ENCODE results near the gene ADGRL3.

Gene ADGRL3

DNA sequence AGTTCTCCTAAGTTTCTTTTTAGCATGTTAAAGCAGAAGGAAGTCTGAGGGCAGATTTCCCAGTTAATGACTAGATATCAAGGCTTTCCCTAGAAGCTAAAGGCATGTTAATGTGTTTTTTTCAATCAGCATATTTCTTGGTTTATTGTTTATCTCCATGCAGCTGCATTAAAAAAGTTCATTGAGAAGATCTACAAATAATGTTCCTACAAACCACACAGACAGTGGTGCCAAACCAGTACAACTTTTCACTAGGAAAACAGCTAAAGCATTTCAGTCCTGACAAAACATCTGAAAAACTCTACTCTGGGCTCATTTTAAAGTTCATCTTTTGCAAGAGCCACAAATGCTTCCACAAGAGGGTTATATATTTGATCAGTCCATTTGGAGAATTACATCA is 320.0 kb downstream of the ADGRL3 start:
- no peaks in the 10 kb centered on the region for H3K9me2 ChIP-seq (replicated peaks; ENCODE audit: insufficient read depth, low read length)
- H3K27me3 ChIP-seq (ENCODE audit: low read length): no peaks in the 10 kb centered on the region
- H3K36me3 ChIP-seq (ENCODE audit: low read length): no peaks in the 10 kb centered on the region
- H2AFZ ChIP-seq (ENCODE audit: low read depth, low read length, severe bottlenecking): no peak overlapping the region
- H3K4me3 ChIP-seq (ENCODE audit: insufficient read depth, low read length, poor library complexity, severe bottlenecking): no peak overlapping the region
- H3K79me2 ChIP-seq (ENCODE audit: insufficient read depth, low read length): no peaks in the 10 kb centered on the region
- no peak for TF ChIP-seq EZH2phosphoT487 (conservative IDR thresholded peaks at IDR 0.05; ENCODE audit: low read length)
- TF ChIP-seq, protein P1, sequence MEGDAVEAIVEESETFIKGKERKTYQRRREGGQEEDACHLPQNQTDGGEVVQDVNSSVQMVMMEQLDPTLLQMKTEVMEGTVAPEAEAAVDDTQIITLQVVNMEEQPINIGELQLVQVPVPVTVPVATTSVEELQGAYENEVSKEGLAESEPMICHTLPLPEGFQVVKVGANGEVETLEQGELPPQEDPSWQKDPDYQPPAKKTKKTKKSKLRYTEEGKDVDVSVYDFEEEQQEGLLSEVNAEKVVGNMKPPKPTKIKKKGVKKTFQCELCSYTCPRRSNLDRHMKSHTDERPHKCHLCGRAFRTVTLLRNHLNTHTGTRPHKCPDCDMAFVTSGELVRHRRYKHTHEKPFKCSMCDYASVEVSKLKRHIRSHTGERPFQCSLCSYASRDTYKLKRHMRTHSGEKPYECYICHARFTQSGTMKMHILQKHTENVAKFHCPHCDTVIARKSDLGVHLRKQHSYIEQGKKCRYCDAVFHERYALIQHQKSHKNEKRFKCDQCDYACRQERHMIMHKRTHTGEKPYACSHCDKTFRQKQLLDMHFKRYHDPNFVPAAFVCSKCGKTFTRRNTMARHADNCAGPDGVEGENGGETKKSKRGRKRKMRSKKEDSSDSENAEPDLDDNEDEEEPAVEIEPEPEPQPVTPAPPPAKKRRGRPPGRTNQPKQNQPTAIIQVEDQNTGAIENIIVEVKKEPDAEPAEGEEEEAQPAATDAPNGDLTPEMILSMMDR (IDR thresholded peaks at IDR 0.05; ENCODE audit: insufficient read depth, low read length, poor library complexity, severe bottlenecking): no peak
- no peak overlapping the region for H3K27ac ChIP-seq (ENCODE audit: low read depth, low read length)
- H3K4me2 ChIP-seq (ENCODE audit: low read depth, low read length, poor library complexity, severe bottlenecking): no peak overlapping the region
- no peak overlapping the region for H3K9ac ChIP-seq (ENCODE audit: low read length)
- H3K9me3 ChIP-seq (ENCODE audit: insufficient read depth, low read length): no peaks in the 10 kb centered on the region
- no peaks in the 10 kb centered on the region for H3F3A ChIP-seq (ENCODE audit: insufficient read depth)
- no peaks in the 10 kb centered on the region for H4K20me1 ChIP-seq (ENCODE audit: low read depth, low read length)

DNA sequence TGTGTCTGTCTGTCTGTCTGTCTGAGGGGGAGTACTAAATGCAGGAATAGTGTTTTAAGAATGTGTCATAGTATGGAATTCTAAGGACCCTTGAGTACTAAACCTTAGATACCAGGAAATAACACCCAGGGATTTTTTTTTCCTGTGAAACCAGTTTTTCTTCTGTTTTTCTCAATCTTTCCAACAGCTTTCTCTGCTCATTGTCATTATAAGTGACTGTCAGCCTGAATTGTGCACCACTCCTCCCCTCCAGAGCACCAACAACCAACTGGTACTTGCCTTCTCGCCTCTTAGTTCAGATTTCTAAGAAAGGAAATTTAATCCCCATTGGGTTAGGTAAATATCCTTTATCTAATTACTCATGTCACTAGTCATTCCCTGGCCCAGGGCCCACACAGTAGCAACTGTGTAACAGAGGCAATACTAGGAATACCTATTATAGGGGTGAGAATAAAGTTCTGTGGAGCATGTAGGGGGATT is 320.6 kb downstream of the ADGRL3 start:
- no peaks in the 10 kb centered on the region for H3K36me3 ChIP-seq (ENCODE audit: low read length)
- H3K4me3 ChIP-seq (ENCODE audit: insufficient read depth, low read length, poor library complexity, severe bottlenecking): no peak overlapping the region
- no peak overlapping the region for H2AFZ ChIP-seq (ENCODE audit: low read depth, low read length, severe bottlenecking)
- no peak overlapping the region for H3K4me2 ChIP-seq (ENCODE audit: low read depth, low read length, poor library complexity, severe bottlenecking)
- H3K9me2 ChIP-seq (replicated peaks; ENCODE audit: insufficient read depth, low read length): no peaks in the 10 kb centered on the region
- H3K9ac ChIP-seq (ENCODE audit: low read length): no peak overlapping the region
- no peaks in the 10 kb centered on the region for H4K20me1 ChIP-seq (ENCODE audit: low read depth, low read length)
- no peaks in the 10 kb centered on the region for H3F3A ChIP-seq (ENCODE audit: insufficient read depth)
- H3K9me3 ChIP-seq (ENCODE audit: insufficient read depth, low read length): no peaks in the 10 kb centered on the region
- H3K27ac ChIP-seq (ENCODE audit: low read depth, low read length): no peak overlapping the region
- no peaks in the 10 kb centered on the region for H3K27me3 ChIP-seq (ENCODE audit: low read length)
- H3K79me2 ChIP-seq (ENCODE audit: insufficient read depth, low read length): no peaks in the 10 kb centered on the region
- TF ChIP-seq EZH2phosphoT487 (conservative IDR thresholded peaks at IDR 0.05; ENCODE audit: low read length): no peak
- TF ChIP-seq, protein P1 (IDR thresholded peaks at IDR 0.05; ENCODE audit: insufficient read depth, low read length, poor library complexity, severe bottlenecking): no peak

DNA sequence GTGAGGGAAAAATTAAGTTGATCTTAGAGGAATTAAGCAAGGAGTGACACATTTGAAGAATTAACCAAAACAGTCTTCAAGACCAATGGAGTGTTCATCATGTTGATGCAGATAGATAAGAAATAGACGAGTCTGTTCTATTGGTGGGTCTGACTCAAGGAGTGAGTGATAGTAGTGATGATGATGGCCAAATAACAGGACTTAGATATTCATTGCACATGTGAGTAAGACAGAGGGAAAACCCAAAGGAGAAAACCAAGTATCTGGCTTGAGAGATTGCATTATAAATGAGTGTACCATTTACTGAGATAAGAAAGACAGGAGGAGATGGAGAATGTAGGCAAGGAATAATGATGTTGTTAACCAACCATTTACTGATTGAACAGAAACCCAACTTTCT is 321.3 kb downstream of the ADGRL3 start:
- Histone ChIP-seq H3K4me2 (ENCODE audit: low read depth, low read length, poor library complexity, severe bottlenecking) (no peak overlapping the region), H3K4me3 (ENCODE audit: insufficient read depth, low read length, poor library complexity, severe bottlenecking) (no peak overlapping the region), H3K27me3 (ENCODE audit: low read length) (no peaks in the 10 kb centered on the region), H3K36me3 (ENCODE audit: low read length) (no peaks in the 10 kb centered on the region), H3F3A (ENCODE audit: insufficient read depth) (no peaks in the 10 kb centered on the region), H2AFZ (ENCODE audit: low read depth, low read length, severe bottlenecking) (no peak overlapping the region), H4K20me1 (ENCODE audit: low read depth, low read length) (no peaks in the 10 kb centered on the region), H3K9ac (ENCODE audit: low read length) (no peak overlapping the region), H3K27ac (ENCODE audit: low read depth, low read length) (no peak overlapping the region), H3K9me2 (replicated peaks; ENCODE audit: insufficient read depth, low read length) (no peaks in the 10 kb centered on the region), H3K79me2 (ENCODE audit: insufficient read depth, low read length) (no peaks in the 10 kb centered on the region), H3K9me3 (ENCODE audit: insufficient read depth, low read length) (no peaks in the 10 kb centered on the region)
- TF ChIP-seq, protein P1 (IDR thresholded peaks at IDR 0.05; ENCODE audit: insufficient read depth, low read length, poor library complexity, severe bottlenecking): no peak
- TF ChIP-seq EZH2phosphoT487 (conservative IDR thresholded peaks at IDR 0.05; ENCODE audit: low read length): no peak
